NCI-H187 (cell line): ENCODE measurements around the gene LRRC46.

ENCODE experiments used
- DNase-seq, 2 experiments: peaks; one replicate each; lab custom pipeline; 2025; lab: John Stamatoyannopoulos, UW

Gene LRRC46, protein sequence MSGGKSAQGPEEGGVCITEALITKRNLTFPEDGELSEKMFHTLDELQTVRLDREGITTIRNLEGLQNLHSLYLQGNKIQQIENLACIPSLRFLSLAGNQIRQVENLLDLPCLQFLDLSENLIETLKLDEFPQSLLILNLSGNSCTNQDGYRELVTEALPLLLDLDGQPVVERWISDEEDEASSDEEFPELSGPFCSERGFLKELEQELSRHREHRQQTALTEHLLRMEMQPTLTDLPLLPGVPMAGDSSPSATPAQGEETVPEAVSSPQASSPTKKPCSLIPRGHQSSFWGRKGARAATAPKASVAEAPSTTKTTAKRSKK

DNA sequence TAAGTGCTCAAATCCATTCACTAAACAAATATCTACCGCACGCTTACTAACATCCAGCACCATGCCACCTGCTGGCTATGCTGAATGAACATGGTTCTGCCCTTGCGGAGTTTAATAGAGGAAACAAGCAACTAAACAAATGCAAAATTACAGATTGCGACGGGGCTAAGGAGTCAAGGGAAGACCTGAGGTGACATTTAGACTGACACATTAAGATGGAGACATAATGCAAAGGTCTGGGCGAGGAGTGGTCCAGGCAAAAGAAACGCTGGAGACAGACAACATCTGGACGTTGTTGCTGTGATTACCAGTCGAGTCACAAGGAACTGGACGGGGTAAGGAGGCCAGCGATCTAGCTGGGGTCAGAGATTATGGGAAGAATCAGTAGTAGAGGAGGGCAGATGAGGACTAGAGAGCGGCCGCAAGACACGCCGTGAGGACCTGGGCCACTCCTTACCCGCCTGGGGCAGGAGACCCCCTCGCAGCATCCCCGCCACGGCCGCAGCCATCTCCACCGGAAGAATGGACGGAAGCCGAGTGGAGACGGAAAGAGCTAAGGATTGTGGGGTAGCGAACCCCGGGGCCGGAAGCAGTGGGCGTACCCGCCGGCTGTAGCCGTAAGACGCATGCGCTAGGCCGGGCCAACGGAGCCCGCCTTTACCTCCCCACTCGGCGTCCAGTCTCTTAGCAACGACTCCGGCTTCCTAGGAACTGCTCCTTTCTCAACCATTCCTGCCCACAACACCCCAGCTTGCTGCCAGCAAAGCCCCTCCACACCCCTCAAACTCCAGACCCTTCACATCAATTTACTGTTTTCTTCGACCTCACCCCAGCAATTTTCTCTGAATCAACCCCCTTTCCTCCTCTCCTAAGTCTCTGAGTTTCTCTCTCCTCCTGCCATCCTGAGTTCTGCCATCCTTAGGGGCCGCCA lies at the start of gene LRRC46, which contains the start of gene MRPL10:
Gene LRRC46 (plus strand): TSS at position 668 of the 931 bp plus-strand sequence. CDS start 320 bp downstream, outside the sequence.
Gene MRPL10 (minus strand): TSS at position 539 of the 931 bp plus-strand sequence. CDS start 30 bp downstream, at position 509.
- DNase-seq = peak; percentile 80 to 88

DNA sequence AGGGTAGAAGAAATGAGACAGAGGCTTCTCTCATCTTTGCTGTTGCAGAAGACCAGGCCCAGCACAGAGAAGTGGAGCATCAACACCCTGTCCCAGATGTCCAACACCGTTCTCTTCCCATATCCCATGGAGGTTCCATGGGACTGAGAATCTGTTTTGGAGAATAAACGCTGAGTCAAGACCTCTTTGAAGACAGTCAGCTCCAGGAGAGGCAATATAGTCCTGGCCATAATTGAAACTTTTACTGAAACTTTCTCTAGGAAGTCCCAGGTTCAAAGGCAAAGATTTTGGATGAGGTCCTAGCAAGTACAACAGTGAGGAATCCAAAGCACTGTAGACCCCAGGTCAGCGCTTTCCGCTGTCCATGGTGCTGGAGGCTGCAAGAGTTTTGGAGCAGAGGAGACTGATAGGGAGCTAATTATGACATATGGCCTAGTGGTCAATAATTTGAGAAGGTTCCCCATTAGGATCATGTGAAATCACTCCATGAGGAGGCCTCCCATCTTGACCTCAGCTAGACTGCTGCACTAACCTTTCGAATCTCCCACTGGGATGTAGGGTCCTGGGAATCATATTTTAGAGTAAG lies 45.8 kb upstream of the LRRC46 start:
- no peak for DNase-seq

DNA sequence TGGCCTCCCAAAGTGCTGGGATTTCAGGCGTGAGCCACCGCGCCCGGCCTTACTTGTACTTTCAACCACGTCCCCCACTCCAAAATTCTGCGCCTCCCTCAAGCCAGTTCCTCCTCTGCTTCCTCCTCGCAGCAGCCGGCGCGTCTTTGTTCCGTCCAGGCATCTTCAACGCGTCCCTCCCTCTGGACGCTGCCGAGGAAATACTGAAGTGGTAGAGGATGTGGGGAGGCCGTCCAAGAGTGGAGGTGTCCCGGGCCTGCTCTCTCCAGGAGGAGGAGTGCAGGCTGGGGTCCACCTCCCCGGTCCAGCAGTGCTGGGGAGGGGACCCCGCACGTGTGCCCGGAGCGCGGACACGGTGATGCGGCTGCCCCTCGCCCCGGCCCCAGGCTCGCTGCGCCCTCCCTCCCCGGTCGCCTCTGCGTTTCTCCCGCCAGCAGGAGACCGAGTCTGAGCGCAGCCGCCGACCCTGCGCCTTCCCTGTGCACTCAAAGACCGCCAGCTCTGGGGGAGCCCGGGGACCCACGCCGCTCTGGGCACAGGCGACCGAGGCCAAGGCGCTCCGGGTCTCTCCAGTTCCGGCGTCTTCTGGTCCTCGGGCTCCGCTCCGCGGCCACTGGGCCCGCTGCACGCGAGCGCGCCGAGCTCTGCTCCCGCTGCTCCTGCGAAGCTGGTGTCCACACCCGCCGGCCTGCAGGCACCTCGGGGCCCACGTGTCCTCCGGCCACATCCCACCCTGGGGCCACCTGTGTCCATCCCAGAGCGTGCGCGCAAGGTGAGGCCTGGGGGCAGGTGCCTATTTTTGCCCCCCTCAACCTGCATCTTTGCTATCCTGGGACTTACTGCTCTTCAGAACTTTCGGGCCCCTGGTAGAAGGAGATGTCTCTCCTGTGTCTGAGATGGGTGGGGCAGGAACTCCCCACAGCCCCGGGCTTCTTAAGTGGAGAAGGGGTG lies 41.6 kb upstream of the LRRC46 start:
- DNase-seq = peak; percentile 25 to 40

DNA sequence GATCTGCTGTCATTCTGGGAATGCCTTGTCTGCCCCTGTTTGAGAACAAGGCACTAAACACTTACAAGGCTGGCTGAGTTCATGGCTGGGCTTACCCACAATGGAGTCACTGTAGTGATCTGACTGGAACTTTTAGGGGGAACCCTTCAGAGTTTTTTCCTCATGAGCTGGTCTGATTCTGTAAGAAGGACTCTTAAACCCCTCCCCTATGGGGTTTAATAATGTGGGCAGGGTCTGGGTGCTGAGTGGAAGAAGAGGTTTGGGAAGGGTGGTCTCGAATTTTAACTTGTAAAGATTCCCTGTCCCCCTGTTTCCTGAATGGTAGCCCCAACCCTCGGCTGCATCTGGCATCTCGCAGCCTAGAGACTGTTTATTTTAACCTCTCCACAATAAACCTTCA lies 40.4 kb upstream of the LRRC46 start:
- no peak for DNase-seq

DNA sequence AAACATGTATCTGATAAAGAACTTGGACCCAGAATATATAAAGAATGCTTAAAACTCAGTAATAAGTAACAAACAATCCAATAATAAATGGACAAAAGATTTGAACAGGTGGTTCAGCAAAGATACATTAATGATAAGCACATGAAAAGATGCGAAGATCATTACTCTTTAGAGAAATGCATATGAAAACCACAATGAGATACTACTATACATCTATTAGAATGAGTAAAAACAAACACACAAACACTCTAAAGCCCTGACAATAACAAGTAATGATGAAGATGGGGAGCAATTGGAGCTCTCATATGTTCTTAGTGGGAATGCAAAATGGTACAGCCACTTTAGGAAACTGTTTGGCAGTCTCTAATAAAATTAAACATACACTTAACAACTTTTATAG lies 39.0 kb upstream of the LRRC46 start:
- no peak for DNase-seq

DNA sequence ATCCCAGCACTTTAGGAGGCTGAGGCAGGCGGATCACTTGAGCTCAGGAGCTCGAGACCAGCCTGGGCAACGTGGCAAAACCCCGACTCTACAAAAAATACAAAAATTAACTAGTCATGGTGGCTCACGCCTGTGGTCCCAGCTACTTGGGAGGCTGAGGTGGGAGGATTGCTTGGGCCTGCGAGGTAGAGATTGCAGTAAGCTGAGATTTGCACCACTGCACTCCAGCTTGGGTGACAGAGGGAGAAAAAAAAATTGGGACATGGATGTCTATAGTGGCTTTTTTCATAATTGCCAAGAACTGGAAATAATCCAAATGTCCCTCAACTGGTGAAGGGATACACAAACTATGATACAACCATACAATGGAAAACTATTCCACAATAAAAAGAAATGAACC lies 38.5 kb upstream of the LRRC46 start:
- no peak for DNase-seq

DNA sequence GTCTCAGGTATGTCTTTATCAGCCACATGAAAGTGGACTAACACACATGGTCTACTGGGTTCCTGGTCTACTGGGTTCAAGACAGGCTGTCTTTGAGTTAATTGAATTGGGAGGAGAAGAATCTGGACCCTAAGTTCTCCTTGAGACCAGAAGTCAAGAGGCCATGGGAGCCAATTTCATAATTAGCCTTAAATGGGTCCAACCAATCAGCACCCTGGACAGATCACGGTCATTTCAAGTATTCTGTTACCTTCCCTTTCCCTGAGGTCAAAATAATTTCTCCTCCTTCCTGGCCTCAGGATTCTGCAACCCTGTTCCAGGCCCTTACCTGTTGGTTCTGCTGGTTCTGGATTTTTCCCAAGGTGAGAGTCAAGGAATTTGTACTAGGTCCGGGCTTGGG lies 33.7 kb upstream of the LRRC46 start:
- DNase-seq = no peak

DNA sequence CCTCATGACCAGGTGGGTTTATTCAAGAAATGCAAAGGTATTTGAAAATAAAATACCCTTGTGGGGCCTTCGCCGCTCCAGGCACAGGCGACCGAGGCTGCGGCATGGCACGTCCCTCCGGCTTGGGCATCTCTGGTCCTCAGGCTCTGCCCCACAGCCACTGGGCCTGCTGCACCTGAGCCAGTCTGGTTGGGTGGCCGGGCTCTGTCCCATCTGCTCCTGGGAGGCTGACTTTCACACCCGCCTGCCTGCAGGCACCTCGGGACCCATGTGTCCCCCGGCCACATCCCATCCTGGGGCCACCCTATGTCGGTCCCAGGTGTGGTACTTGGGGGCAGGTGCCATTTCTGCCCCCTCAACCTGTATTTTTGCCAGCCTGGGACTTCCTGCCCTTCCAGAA lies 30.8 kb upstream of the LRRC46 start:
- no peak for DNase-seq

DNA sequence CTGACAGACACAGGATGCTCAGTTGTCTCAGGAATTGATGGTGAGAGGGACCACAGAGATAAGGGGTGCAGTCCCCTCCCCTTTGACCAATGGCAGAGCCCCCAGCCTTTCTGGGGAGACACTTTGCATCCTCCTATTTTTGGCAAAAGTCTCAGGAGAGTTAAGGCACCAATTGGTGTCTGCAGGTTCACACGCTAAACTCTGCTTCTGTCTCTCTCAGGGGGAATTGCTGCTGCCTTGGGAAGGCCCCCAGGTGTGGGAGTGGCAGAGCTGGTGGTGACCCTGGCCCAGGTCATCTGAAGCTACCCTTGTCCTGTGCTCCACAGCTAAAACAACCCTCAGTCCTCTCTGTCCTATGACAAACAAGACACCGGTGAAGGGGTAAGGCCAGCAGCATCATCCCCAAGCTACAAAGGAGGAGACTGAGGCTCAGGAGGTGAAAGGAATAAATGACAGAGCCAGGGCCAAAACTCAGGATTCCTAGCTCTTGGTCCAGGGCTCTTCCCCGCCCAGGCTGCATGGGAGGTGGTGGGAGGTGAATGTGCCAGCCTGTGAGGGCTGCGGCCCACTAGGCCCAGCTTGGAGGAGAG lies 30.2 kb upstream of the LRRC46 start:
- no peak for DNase-seq

DNA sequence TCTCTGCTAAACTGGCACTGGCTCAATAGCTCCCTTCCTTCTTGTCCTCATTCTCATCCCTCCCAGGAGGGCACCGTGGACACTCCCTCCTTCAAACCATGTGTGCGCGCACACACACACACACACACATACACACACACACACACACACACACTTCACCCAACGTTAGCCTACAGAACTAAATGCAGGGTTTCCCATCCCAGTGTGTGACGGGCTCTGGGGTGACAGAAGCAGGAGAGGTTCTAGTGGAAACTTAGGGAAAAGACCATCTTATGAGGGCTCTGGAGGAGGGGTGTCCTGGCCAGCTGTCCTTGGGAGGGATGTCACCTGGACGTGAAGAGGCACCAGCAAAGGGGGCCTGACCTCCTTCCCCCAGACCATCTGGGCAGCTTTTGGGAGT lies 29.6 kb upstream of the LRRC46 start:
- no peak for DNase-seq

DNA sequence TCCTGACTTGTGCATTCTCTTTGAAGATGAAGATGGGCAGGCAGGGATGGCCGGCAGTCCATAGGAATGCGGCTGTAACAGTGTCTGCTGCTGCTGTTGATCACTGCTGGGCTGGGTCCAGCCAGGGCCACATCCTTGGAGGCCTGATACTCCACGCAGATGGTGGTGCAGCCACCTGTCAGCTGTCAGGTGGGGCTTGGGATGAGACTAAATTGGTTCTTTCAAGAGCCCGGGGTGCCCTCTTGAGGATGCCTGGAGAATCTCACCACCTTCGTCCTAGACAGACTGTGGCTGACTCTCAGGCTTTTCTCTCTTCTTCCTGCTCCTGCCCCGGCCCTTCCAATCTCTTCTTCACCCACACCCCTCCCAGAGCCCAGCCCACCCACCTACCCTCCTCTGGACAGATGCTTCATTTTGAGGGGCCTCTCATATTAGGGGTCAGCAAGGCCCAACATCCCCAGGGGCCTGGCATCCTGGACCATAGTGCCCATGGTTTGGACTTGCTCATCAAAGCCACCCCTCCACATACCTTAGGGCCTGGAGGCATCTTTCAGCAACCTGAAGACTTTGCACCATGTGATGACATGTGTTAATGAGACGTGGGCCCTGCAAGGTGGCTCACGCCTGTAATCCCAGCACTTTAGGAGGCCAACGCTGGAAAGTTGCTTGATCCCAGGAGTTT lies 29.0 kb upstream of the LRRC46 start:
- peak in 1 of 2 experiments; percentile 35 for DNase-seq

DNA sequence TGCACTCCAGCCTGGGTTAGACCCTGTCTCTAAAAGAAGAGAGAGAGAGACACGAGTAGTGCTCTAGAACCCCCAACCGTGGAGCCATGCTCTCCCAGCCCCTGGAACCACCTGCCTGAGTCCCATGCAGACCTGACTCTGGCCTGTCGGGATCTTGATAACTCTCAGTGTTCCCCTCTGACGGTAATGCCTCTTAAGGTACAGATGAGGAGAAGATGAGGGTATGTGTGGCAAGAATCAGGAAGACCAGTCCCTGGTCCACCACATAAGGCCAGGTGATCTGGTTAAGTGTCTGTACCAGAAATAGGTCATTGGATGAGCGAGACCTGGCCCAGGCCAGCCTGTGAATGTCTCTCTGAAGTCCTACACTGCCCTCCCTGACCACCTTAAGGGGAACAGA lies 28.3 kb upstream of the LRRC46 start:
- DNase-seq = no peak

DNA sequence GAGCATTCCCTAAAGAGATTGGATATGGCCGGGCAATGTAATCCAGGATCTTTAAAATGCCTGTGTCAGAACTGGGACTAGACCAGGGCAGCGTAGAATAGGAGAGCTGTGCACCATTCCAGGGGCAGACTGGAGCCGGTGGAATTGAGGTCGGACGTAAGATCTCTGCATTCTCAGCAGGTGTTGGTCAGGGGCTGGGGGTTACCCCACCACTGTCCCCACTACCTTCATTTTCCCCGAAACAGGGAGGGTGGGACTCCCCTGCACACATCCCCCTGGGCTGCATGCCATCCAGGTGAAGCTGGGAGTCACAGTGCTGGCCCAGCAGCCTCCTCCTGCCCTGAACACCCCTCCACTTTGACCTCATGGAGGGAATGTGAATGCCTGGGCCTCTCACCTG lies 27.7 kb upstream of the LRRC46 start:
- no peak for DNase-seq

DNA sequence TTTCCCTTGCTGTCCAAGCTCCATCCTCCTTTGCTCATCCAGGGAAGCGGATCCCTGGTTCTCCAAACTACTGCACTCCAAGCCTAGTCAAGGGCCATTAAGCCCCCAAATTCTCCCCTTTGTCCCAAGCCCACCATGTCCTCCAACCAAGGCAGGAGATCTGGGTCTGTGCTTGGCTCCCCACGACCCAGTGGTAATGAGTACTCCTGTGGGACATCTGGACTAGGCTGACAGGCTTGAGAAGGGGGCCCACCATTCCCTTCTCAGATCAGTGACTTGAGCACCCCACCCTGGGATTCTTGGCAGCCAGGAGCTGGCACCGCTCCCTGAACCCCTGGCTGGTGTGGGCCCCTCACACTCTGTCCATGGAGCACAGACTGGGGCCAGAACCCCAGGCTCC lies 27.0 kb upstream of the LRRC46 start:
- DNase-seq = no peak

DNA sequence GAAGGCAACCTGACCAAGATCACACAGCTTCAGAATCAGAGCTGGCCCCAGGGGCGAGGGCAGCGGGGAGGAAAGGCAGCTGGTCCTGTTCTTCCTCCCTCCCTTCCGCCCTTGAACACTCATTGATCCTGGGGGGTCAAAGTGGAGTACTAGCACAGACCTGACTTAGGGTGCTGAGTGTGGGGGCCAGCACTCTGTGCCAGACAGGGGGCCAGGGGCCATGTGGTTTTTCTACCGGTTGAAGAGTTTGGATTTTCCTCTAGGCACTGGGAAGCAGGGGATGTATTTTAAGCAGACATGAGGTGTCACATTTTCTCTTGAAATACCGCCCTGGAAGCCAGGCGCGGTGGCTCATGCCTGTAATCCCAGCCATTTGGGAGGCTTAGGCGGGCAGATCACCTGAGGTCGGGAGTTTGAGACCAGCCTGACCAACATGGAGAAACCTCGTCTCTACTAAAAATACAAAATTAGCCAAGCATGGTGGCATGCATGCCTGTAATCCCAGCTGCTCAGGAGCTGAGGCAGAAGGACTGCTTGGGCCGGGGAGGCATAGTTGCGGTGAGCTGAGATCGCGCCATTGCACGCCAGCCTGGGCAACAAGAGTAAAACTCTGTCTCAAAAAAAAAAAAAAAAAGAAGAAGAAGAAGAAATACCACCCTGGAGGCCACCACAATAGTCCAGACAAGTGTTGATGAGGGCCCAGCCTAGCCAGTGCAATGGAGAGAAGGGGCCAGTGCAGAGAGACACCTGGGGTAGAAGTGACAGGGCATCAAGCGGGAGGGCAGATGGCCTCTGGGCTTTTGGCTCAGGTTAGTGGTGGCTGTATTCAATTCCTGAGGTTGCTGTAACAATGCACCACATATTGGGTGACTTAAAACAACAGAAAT lies 25.2 kb upstream of the LRRC46 start:
- DNase-seq = no peak

DNA sequence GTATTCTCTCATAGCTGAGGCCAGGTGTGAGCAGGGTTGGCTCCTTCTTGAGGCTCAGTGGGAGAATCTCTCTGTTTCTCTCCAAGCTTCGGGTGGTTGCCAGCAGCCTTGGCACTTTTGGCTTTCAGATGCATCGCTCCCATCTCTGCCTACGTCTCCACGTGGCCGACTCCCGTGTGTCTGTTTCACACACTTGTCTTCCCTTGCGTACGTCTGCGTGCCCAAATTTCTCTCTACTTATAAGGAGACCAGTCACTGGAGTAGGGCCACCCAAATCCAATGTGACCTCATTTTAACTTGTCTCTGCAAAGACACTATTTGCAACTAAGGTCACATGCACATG lies 24.6 kb upstream of the LRRC46 start:
- DNase-seq = no peak

DNA sequence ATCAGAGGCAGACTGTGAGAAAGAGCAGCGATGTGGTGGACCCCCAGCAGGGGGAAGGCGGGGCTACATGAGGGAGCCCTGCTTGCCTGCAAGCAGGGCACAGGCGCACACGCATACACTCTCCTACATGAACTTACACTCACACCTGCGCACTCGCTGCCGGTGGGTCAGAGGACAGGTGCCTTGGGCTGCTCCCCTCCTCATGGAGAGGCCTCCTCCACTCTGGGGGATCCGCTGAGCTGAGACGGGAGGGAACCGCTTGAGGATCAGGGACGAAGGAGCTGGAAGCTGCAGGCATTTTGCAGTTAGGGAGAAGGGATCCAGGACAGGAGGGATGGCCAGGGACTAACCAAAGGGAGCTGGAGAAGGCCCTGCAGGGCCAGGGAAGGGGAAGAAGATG lies 24.0 kb upstream of the LRRC46 start:
- no peak for DNase-seq

DNA sequence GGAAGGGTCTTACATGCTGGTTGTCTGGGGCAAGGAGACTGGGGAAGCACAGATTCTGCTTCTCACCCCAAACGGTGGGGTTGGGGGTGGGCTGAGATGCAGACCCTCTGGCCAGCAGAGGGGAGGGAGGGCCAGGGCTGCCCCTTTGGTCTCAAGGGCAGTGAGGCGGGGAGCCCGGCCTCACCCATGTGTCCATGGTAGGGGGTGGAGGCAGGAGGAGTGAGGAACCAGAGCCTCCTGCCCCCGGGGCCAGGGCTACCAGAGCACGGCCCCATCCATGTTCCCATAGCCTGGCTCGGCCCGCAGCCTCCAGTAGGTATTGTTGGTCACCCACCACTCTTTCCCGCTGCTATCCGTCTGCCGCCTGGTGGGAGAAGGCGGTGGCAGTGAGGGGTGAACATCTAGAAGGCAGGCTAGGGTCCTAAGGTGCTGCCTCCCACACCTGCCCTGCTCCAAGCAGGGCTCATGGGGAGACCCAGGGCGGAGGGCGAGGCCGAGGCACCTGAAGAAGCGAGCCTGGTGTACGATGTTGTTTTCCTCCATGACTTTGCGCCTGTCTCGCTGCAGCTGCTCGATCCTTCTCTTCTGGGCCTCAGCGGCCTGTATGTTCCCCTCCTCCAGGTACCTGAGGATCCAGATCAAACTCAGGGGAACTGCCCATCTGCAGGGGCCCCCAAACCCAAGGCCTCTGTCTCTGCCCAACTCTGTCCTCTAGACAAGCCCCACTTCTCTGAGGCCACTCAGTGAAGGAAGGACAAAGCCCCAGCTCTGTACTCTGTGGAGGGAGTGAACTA lies 23.2 kb upstream of the LRRC46 start:
- no peak for DNase-seq
